ENCODE results near the gene PPP6R2.

PPP6R2 gene

DNA sequence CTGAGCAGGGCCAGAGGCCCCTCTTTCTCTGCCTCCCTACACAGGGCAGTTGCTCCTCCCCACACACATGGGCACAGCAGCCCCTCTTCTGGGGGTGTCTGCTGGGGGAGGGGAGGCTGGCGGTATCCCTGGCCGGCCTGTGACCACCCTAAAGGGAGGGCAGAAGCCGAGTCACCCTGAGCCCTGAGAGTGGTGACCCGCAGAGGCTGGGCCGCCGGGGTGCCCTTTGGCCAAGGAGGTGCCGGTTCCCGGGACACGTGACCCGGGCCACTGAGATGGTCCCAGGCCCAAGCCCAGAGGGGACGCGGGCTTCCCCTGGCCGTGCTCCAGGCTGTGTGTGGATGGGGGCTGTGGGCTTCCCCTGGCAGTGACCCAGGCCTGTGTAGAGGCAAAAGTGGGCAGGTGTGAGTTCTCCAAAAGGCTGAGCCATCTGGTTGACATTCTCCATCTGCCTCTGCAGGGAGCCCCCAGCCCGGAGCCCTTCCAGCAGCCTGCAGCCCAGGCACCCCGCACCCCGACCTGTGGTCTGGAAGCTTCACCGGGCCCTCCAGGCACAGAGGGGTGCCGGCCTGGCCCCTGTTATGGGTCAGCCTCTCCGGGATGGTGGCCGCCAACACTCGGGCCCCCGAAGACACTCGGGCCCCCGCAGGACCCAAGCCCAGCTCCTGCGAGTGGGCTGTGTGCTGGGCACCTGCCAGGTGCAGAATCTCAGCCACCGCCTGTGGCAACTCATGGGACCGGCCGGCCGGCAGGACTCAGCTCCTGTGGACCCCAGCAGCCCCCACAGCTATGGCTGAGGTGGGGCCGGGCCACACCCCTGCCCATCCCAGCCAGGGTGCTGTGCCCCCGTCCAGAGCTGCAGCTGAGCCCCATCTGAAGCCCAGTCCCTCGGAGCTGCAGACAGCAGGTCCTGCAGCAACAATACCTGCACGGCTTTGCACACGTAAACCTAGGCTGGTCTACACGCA, 139.3 kb downstream of the PPP6R2 start:
- TF ChIP-seq TAF1 (IDR thresholded peaks at IDR 0.05; ENCODE audit: borderline replicate concordance, insufficient read depth, low read length), result no peak
- no peak for TF ChIP-seq SIN3A (IDR thresholded peaks at IDR 0.05; ENCODE audit: borderline replicate concordance, insufficient read depth, low read length)
- TF ChIP-seq, protein P1, sequence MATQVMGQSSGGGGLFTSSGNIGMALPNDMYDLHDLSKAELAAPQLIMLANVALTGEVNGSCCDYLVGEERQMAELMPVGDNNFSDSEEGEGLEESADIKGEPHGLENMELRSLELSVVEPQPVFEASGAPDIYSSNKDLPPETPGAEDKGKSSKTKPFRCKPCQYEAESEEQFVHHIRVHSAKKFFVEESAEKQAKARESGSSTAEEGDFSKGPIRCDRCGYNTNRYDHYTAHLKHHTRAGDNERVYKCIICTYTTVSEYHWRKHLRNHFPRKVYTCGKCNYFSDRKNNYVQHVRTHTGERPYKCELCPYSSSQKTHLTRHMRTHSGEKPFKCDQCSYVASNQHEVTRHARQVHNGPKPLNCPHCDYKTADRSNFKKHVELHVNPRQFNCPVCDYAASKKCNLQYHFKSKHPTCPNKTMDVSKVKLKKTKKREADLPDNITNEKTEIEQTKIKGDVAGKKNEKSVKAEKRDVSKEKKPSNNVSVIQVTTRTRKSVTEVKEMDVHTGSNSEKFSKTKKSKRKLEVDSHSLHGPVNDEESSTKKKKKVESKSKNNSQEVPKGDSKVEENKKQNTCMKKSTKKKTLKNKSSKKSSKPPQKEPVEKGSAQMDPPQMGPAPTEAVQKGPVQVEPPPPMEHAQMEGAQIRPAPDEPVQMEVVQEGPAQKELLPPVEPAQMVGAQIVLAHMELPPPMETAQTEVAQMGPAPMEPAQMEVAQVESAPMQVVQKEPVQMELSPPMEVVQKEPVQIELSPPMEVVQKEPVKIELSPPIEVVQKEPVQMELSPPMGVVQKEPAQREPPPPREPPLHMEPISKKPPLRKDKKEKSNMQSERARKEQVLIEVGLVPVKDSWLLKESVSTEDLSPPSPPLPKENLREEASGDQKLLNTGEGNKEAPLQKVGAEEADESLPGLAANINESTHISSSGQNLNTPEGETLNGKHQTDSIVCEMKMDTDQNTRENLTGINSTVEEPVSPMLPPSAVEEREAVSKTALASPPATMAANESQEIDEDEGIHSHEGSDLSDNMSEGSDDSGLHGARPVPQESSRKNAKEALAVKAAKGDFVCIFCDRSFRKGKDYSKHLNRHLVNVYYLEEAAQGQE (IDR thresholded peaks at IDR 0.05; ENCODE audit: insufficient read depth in 1 of 2, low read depth in 2 of 2, low read length in 2 of 2), result no peak
- no peak for TF ChIP-seq FOXP2 (optimal IDR thresholded peaks at IDR 0.05; ENCODE audit: borderline replicate concordance, extremely low read depth, extremely low read length, insufficient read depth)
- TF ChIP-seq POLR2AphosphoS5 (IDR thresholded peaks at IDR 0.05; ENCODE audit: low read depth, low read length), result no peak

DNA sequence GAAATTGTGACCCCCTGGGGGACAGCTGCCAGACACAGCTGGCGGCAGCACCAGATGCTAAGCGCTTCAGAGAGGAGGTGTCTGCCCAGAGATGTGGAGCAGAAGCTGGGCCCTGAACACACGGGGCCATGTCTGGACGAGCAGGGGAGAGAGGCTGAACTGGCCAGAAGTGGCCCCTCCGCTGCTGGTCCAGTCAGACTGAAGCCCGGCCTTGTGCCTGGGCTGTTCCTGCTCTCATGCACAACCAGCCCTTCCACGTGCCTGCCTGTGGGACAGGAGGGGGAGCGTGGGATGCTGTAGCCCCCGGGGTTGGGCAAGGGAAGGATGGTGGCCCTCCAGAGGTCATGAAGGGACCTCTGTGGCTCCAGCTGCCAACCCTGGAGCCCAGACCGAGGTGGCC, 140.0 kb downstream of the PPP6R2 start:
- TF ChIP-seq POLR2AphosphoS5 (IDR thresholded peaks at IDR 0.05; ENCODE audit: low read depth, low read length) (no peak), SIN3A (IDR thresholded peaks at IDR 0.05; ENCODE audit: borderline replicate concordance, insufficient read depth, low read length) (no peak), FOXP2 (optimal IDR thresholded peaks at IDR 0.05; ENCODE audit: borderline replicate concordance, extremely low read depth, extremely low read length, insufficient read depth) (no peak), TAF1 (IDR thresholded peaks at IDR 0.05; ENCODE audit: borderline replicate concordance, insufficient read depth, low read length) (no peak)
- TF ChIP-seq, protein P1 (IDR thresholded peaks at IDR 0.05; ENCODE audit: insufficient read depth in 1 of 2, low read depth in 2 of 2, low read length in 2 of 2), result no peak

DNA sequence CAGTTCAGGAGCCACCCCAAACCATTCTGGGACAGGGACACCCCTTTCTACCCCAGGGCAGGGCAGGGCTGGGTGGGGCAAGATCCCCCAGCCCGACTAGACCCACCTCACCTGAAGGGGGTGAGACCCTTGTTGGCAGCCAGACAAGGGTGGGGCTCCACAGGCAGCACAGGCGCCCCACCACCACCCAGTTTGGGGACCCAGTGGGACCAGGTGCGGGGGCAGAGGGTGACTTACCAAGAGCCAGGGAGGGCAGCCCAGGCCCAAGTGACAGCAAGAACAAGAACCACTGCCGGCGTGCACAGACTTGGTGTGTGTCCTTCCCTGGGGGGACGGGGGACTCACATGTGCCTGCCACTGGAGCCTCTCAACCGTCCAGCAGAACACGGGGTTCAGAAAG, 140.4 kb downstream of the PPP6R2 start:
- TF ChIP-seq FOXP2 (optimal IDR thresholded peaks at IDR 0.05; ENCODE audit: borderline replicate concordance, extremely low read depth, extremely low read length, insufficient read depth), result no peak
- no peak for TF ChIP-seq SIN3A (IDR thresholded peaks at IDR 0.05; ENCODE audit: borderline replicate concordance, insufficient read depth, low read length)
- TF ChIP-seq POLR2AphosphoS5 (IDR thresholded peaks at IDR 0.05; ENCODE audit: low read depth, low read length), result no peak
- TF ChIP-seq, protein P1 (IDR thresholded peaks at IDR 0.05; ENCODE audit: insufficient read depth in 1 of 2, low read depth in 2 of 2, low read length in 2 of 2), result no peak
- TF ChIP-seq TAF1 (IDR thresholded peaks at IDR 0.05; ENCODE audit: borderline replicate concordance, insufficient read depth, low read length), result no peak

DNA sequence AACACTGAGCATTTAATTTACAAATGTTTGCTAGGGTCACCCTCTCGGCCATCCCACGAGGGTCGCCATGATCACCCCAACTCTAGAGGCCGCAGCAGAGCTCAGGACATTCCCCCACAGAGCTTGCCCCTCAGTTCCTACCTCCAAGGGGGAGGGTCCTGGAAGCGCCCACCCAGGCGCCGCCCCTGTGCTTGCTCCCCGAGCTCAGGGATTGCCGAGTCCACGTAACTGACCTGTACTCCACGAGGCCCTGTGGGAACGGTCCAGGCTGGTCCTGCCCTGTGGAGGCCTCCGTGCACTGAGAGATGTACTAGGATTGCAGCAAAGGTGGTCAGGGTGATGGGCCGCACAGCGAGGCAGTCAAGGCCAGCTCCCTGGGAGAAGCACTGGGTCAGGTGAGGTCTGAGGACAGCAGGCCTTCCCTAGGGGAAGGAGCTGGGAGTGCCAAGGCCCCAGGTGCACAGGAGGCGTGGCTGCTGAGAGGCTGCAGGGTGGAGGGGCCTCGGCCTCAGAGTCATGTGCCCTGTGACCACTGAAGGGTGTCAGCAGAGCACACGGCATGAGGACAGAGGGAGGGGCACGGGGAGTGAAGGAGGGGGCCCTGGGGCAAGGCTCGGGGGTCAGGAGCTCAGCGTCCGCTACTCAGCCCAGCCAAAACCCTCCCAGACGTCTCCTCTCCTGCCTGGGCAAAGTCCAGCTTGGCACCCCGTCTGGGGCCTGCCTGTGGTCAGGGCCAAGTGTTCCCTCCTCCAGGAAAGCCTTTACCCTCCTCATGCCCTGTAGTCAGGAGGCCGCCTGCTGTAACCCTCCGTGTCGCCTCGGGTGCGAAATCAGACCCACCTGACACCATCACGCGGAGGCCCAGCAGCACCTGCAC, 141.1 kb downstream of the PPP6R2 start:
- TF ChIP-seq TAF1 (IDR thresholded peaks at IDR 0.05; ENCODE audit: borderline replicate concordance, insufficient read depth, low read length), result no peak
- no peak for TF ChIP-seq FOXP2 (optimal IDR thresholded peaks at IDR 0.05; ENCODE audit: borderline replicate concordance, extremely low read depth, extremely low read length, insufficient read depth)
- no peak for TF ChIP-seq SIN3A (IDR thresholded peaks at IDR 0.05; ENCODE audit: borderline replicate concordance, insufficient read depth, low read length)
- TF ChIP-seq, protein P1 (IDR thresholded peaks at IDR 0.05; ENCODE audit: insufficient read depth in 1 of 2, low read depth in 2 of 2, low read length in 2 of 2), result no peak
- TF ChIP-seq POLR2AphosphoS5 (IDR thresholded peaks at IDR 0.05; ENCODE audit: low read depth, low read length), result no peak

All from PFSK-1 (cell line).